GM12878 (cell line): Measurements from ENCODE around the gene GRIN2A.

Source experiments
- BACH1 ChIP-seq: fragments of 450-650 bp; IDR thresholded peaks from 2 replicates; pipeline ENCODE4 v1.6.1; 2017; ENCODE audit warnings: mild to moderate bottlenecking, borderline replicate concordance
- CBX5 ChIP-seq: sonication (generic); IDR thresholded peaks from 2 replicates; pipeline ENCODE4 v1.6.1; 2016; ENCODE audit warnings: low read depth, moderate library complexity, mild to moderate bottlenecking, inconsistent platforms
- CHD2 ChIP-seq: IDR thresholded peaks from 2 replicates; pipeline ENCODE4 v1.6.1; 2011; ENCODE audit warnings: low read depth, low read length, improper control_type of control experiment, borderline replicate concordance
- CTCF ChIP-seq, 3 experiments: IDR thresholded peaks in 2 of 3; conservative IDR thresholded peaks in 1 of 3; 2 replicates each; pipeline ENCODE4 v1.5.1; 2011; ENCODE audit warnings: low read depth in 3 of 3, low read length in 3 of 3, mild to moderate bottlenecking in 3 of 3, control low read depth in 2 of 3, moderate library complexity in 2 of 3, inconsistent platforms in 1 of 3, mixed read lengths in 1 of 3; ENCODE audit not compliant: control insufficient read depth in 2 of 3, insufficient read depth in 1 of 3; ENCODE audit errors: extremely low read depth in 1 of 3
- EZH2 ChIP-seq: IDR thresholded peaks from 2 replicates; pipeline ENCODE4 v1.6.1; 2012; ENCODE audit warnings: low read depth, mild to moderate bottlenecking, control low read depth, inconsistent platforms, low read length, borderline replicate concordance; ENCODE audit not compliant: control insufficient read depth
- HDAC2 ChIP-seq: fragments of 200-600 bp; sonication (generic); IDR thresholded peaks from 2 replicates; pipeline ENCODE4 v1.6.1; 2017
- JUNB ChIP-seq: IDR thresholded peaks from 2 replicates; pipeline ENCODE4 v1.6.1; 2016; ENCODE audit warnings: antibody characterized with exemption, mild to moderate bottlenecking
- MAX ChIP-seq: IDR thresholded peaks from 2 replicates; pipeline ENCODE4 v1.6.1; 2012; ENCODE audit warnings: low read depth, low read length, improper control_type of control experiment
- NFIC ChIP-seq: IDR thresholded peaks from 2 replicates; pipeline ENCODE4 v1.6.1; 2012; ENCODE audit warnings: low read depth, mild to moderate bottlenecking, inconsistent platforms, low read length, moderate library complexity
- POLR2A ChIP-seq: IDR thresholded peaks from 2 replicates; pipeline ENCODE4 v1.6.1; 2011; ENCODE audit warnings: low read depth, mild to moderate bottlenecking, low read length
- SIN3A ChIP-seq: IDR thresholded peaks from 2 replicates; pipeline ENCODE4 v1.6.1; 2012; ENCODE audit warnings: low read depth, low read length, improper control_type of control experiment
- STAT3 ChIP-seq: IDR thresholded peaks from 2 replicates; pipeline ENCODE4 v1.6.1; 2011; ENCODE audit warnings: low read depth, low read length, improper control_type of control experiment
- ZNF622 ChIP-seq: fragments of 450-650 bp; IDR thresholded peaks from 2 replicates; pipeline ENCODE4 v1.6.1; 2017; ENCODE audit warnings: mild to moderate bottlenecking, inconsistent platforms

- TF ChIP-seq SIN3A = no peak
- no peak for TF ChIP-seq CBX5
- TF ChIP-seq ZNF622 = no peak
- no peak for TF ChIP-seq NFIC
- TF ChIP-seq EZH2 = no peak
- no peak for TF ChIP-seq STAT3
- TF ChIP-seq POLR2A = no peak
- no peak for TF ChIP-seq JUNB
- no peak for TF ChIP-seq MAX
- TF ChIP-seq CTCF (IDR thresholded peaks at IDR 0.05 in 2 of 3, conservative IDR thresholded peaks at IDR 0.05 in 1 of 3; ENCODE audit: control insufficient read depth in 2 of 3, extremely low read depth in 1 of 3, insufficient read depth in 1 of 3, low read depth in 3 of 3, low read length in 3 of 3) = no peak
- no peak for TF ChIP-seq CHD2
- no peak for TF ChIP-seq BACH1
- no peak for TF ChIP-seq HDAC2
Measured at GRCh38 chr16:9921997-9922396, 260.2 kb downstream of the GRIN2A start.
